NB4 (cell line): ENCODE results near the gene SSH2.

Experiments
- CTCF ChIP-seq: IDR thresholded peaks from one replicate; pipeline ENCODE4 v1.5.1; 2012; ENCODE audit warnings: low read depth, low read length
- MAX ChIP-seq: IDR thresholded peaks from 2 replicates; pipeline ENCODE4 v1.6.1; 2011; ENCODE audit warnings: low read depth, low read length
- POLR2A ChIP-seq: IDR thresholded peaks from 2 replicates; pipeline ENCODE4 v1.6.1; 2011; ENCODE audit warnings: mild to moderate bottlenecking; ENCODE audit not compliant: insufficient read length; ENCODE audit errors: extremely low read depth

- no peak for TF ChIP-seq POLR2A
- no peak for TF ChIP-seq CTCF
- no peak for TF ChIP-seq MAX
Observed at GRCh38 chr17:29847118-29847517, 82.9 kb downstream of the SSH2 start.
